ENCODE measurements around the gene XRCC4. TPM values are rescaled to one million over a fixed set of nuclear protein-coding genes. Genes with fewer than 3 reads are reported as not detected.

XRCC4 gene
- total RNA-seq, 1 donor = 8.0 TPM

GRCh38 chr5:83396662-83397061 lies 319.3 kb downstream of the XRCC4 start:
- Histone ChIP-seq H4K20me1 (ENCODE audit: insufficient read depth, low read length) (no peaks in the 10 kb centered on the region), H3K79me2 (ENCODE audit: insufficient read depth, low read length) (no peaks in the 10 kb centered on the region), H3K4me2 (ENCODE audit: insufficient read depth, low read length) (no peak overlapping the region), H3K27ac (ENCODE audit: low read depth, low read length) (no peak overlapping the region), H3K4me1 (ENCODE audit: insufficient read depth, low read length) (no peaks in the 10 kb centered on the region), H3K36me3 (ENCODE audit: insufficient read depth, low read length) (no peaks in the 10 kb centered on the region), H3K4me3 (ENCODE audit: insufficient read depth, low read length) (no peak overlapping the region), H2AFZ (ENCODE audit: low read length) (no peak overlapping the region), H3K9me3 (ENCODE audit: low read depth, low read length) (no peaks in the 10 kb centered on the region), H3K27me3 (ENCODE audit: insufficient read depth, low read length) (no peaks in the 10 kb centered on the region)
- no peak for TF ChIP-seq CTCF (IDR thresholded peaks at IDR 0.05; ENCODE audit: extremely low read depth, low read depth, low read length)
- DNase-seq (ENCODE audit: insufficient read length, low spot score, missing footprints) = no peak

- no peak overlapping the region for H2AFZ ChIP-seq (ENCODE audit: low read length)
- H3K4me1 ChIP-seq (ENCODE audit: insufficient read depth, low read length) = no peaks in the 10 kb centered on the region
- no peak for TF ChIP-seq CTCF (IDR thresholded peaks at IDR 0.05; ENCODE audit: extremely low read depth, low read depth, low read length)
Observed at GRCh38 chr5:83397658-83398057, 320.3 kb downstream of the XRCC4 start.

GRCh38 chr5:83400241-83400640 lies 322.9 kb downstream of the XRCC4 start:
- no peak overlapping the region for H2AFZ ChIP-seq (ENCODE audit: low read length)
- no peaks in the 10 kb centered on the region for H3K9me3 ChIP-seq (ENCODE audit: low read depth, low read length)
- no peaks in the 10 kb centered on the region for H3K36me3 ChIP-seq (ENCODE audit: insufficient read depth, low read length)
- no peak overlapping the region for H3K27ac ChIP-seq (ENCODE audit: low read depth, low read length)
- no peak for TF ChIP-seq CTCF (IDR thresholded peaks at IDR 0.05; ENCODE audit: extremely low read depth, low read depth, low read length)
- no peak overlapping the region for H3K4me2 ChIP-seq (ENCODE audit: insufficient read depth, low read length)
- DNase-seq (ENCODE audit: insufficient read length, low spot score, missing footprints) = no peak
- H3K27me3 ChIP-seq (ENCODE audit: insufficient read depth, low read length) = no peaks in the 10 kb centered on the region
- H3K4me3 ChIP-seq (ENCODE audit: insufficient read depth, low read length) = no peak overlapping the region
- H3K79me2 ChIP-seq (ENCODE audit: insufficient read depth, low read length) = no peaks in the 10 kb centered on the region
- no peaks in the 10 kb centered on the region for H3K4me1 ChIP-seq (ENCODE audit: insufficient read depth, low read length)
- H4K20me1 ChIP-seq (ENCODE audit: insufficient read depth, low read length) = no peaks in the 10 kb centered on the region

More at GRCh38 chr5:83397658-83398057, 320.3 kb downstream of the XRCC4 start:
- Histone ChIP-seq H3K79me2 (ENCODE audit: insufficient read depth, low read length) (no peaks in the 10 kb centered on the region), H3K4me3 (ENCODE audit: insufficient read depth, low read length) (no peak overlapping the region), H3K4me2 (ENCODE audit: insufficient read depth, low read length) (no peak overlapping the region), H3K9me3 (ENCODE audit: low read depth, low read length) (no peaks in the 10 kb centered on the region), H3K36me3 (ENCODE audit: insufficient read depth, low read length) (no peaks in the 10 kb centered on the region), H3K27me3 (ENCODE audit: insufficient read depth, low read length) (no peaks in the 10 kb centered on the region), H4K20me1 (ENCODE audit: insufficient read depth, low read length) (no peaks in the 10 kb centered on the region), H3K27ac (ENCODE audit: low read depth, low read length) (no peak overlapping the region)
- DNase-seq (ENCODE audit: insufficient read length, low spot score, missing footprints) = no peak

- Histone ChIP-seq H2AFZ (ENCODE audit: low read length) (peak overlapping the region; percentile 37), H3K4me3 (ENCODE audit: insufficient read depth, low read length) (no peak overlapping the region), H3K27ac (ENCODE audit: low read depth, low read length) (no peak overlapping the region), H3K4me2 (ENCODE audit: insufficient read depth, low read length) (no peak overlapping the region), H3K27me3 (ENCODE audit: insufficient read depth, low read length) (no peaks in the 10 kb centered on the region), H4K20me1 (ENCODE audit: insufficient read depth, low read length) (no peaks in the 10 kb centered on the region), H3K36me3 (ENCODE audit: insufficient read depth, low read length) (no peaks in the 10 kb centered on the region), H3K4me1 (ENCODE audit: insufficient read depth, low read length) (no peaks in the 10 kb centered on the region), H3K79me2 (ENCODE audit: insufficient read depth, low read length) (no peaks in the 10 kb centered on the region), H3K9me3 (ENCODE audit: low read depth, low read length) (no peaks in the 10 kb centered on the region)
- DNase-seq (ENCODE audit: insufficient read length, low spot score, missing footprints) = no peak
- TF ChIP-seq CTCF (IDR thresholded peaks at IDR 0.05; ENCODE audit: extremely low read depth, low read depth, low read length) = no peak
Observed at GRCh38 chr5:83400701-83401100, 323.4 kb downstream of the XRCC4 start.
